Lung (tissue), 12 donors: ENCODE measurements around the gene SCARB1. TPM values are rescaled to one million over a fixed set of nuclear protein-coding genes. Genes with fewer than 3 reads are reported as not detected.

Experiments
- ATAC-seq: fragments of 200-7000 bp; cut with Tn5 transposase; one replicate; pipeline ENCODE4 v1.9.1; 2020; ENCODE audit warnings: moderate number of reproducible peaks; ENCODE audit not compliant: insufficient read depth, low FRiP score
- DNase-seq, 3 donors: peaks; one replicate each; pipeline ENCODE4 v3.0.0-alpha.2; 2013 to 2017
- H3K27ac ChIP-seq, 2 donors: one replicate each; pipeline ENCODE4 v1.5.1; 2013; ENCODE audit warnings: mild to moderate bottlenecking in 2 of 2, moderate library complexity in 2 of 2, control low read depth in 1 of 2, inconsistent platforms in 1 of 2, low read depth in 1 of 2, low read length in 1 of 2
- H3K27me3 ChIP-seq, 3 donors: one replicate each; pipeline ENCODE4 v1.5.1; 2013; ENCODE audit warnings: low read length in 2 of 3; ENCODE audit not compliant: control insufficient read depth in 3 of 3, insufficient read depth in 3 of 3
- H3K36me3 ChIP-seq, 4 donors: one replicate each; pipeline ENCODE4 v1.5.1; 2013; ENCODE audit warnings: low read length in 4 of 4, mild to moderate bottlenecking in 1 of 4, moderate library complexity in 1 of 4; ENCODE audit not compliant: control insufficient read depth in 4 of 4, insufficient read depth in 4 of 4
- H3K4me1 ChIP-seq, 5 donors: one replicate each; pipeline ENCODE4 v1.5.1; 2013; ENCODE audit warnings: low read length in 5 of 5, mild to moderate bottlenecking in 2 of 5, moderate library complexity in 1 of 5; ENCODE audit not compliant: control insufficient read depth in 5 of 5, insufficient read depth in 5 of 5
- H3K4me3 ChIP-seq: one replicate; pipeline ENCODE4 v1.5.1; 2013; ENCODE audit warnings: mild to moderate bottlenecking, control low read depth, moderate library complexity
- H3K9ac ChIP-seq, 2 donors: one replicate each; pipeline ENCODE4 v1.5.1; 2013; ENCODE audit warnings: low read length in 2 of 2, control low read depth in 1 of 2; ENCODE audit not compliant: insufficient read depth in 1 of 2
- H3K9me3 ChIP-seq, 4 donors: one replicate each; pipeline ENCODE4 v1.5.1; 2013; ENCODE audit warnings: low read length in 3 of 4, mild to moderate bottlenecking in 1 of 4, moderate library complexity in 1 of 4; ENCODE audit not compliant: control insufficient read depth in 4 of 4, insufficient read depth in 3 of 4
- WGBS, 2 donors: extraction: QIAGEN DNeasy Blood & Tissue Kit; methylation state at CpG; one replicate each; pipeline ENCODE4 v1.1.7; 2013; 5-methylcytosine and 5-hydroxymethylcytosine counted together
- polyA plus RNA-seq, 2 donors: library from polyadenylated mRNA; stranded (reverse); fragments of 200-250 nt; gene quantifications; one replicate each; pipeline ENCODE4 v1.2.1, GENCODE V29; 2013
- total RNA-seq, 2 donors: library from RNA; depleted of rRNA in 1 of 2; stranded (reverse); fragments of >200 nt in 1 of 2; gene quantifications; one replicate each; pipeline ENCODE4 v1.2.1, GENCODE V29; 2014 to 2021
- TF ChIP-seq, protein P1 (sequence below): IDR thresholded peaks from 2 replicates; pipeline ENCODE4 v1.5.1; 2012; ENCODE audit warnings: mild to moderate bottlenecking; ENCODE audit errors: control extremely low read depth, extremely low read depth
- donor health status: control.
- donor health status: control.
- donor health status: Bipolar disorder and iron deficiency.
- donor health status: healthy.
- donor health status: DM: yes; HTN: yes; CAD: no.

Gene SCARB1
- total and polyA plus RNA-seq, 4 donors, result 11.9 to 31.3 (median 28.8) TPM

DNA sequence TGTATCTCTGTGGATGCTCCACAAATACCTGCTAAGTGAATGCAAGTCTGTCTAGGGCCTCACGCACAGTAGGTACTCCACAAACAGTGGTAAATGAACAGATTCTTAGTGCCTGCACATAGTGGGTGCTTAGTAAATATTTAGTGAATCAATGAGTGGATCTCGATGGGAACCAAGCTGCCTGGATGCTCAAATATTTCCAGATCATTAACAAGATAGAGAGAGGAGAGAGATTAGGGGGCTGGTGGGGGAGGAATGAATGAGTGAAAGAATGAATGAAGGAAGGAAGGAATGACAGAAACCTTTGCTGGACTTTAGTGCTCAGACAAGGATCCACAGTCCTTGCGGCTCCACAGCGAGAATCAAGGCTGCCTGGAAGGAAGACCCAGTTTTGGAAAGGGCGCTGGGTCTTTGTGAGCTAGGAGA is 118.2 kb downstream of the SCARB1 start:
- ATAC-seq, result no peak
- H3K27ac ChIP-seq, result peak overlapping the region; percentile 63 to 74
- H3K27me3 ChIP-seq, result no peaks in the 10 kb centered on the region
- peaks cover 0 to 35% (median 8%) of the 10 kb centered on the region in 5 donors for H3K4me1 ChIP-seq
- TF ChIP-seq, protein P1, sequence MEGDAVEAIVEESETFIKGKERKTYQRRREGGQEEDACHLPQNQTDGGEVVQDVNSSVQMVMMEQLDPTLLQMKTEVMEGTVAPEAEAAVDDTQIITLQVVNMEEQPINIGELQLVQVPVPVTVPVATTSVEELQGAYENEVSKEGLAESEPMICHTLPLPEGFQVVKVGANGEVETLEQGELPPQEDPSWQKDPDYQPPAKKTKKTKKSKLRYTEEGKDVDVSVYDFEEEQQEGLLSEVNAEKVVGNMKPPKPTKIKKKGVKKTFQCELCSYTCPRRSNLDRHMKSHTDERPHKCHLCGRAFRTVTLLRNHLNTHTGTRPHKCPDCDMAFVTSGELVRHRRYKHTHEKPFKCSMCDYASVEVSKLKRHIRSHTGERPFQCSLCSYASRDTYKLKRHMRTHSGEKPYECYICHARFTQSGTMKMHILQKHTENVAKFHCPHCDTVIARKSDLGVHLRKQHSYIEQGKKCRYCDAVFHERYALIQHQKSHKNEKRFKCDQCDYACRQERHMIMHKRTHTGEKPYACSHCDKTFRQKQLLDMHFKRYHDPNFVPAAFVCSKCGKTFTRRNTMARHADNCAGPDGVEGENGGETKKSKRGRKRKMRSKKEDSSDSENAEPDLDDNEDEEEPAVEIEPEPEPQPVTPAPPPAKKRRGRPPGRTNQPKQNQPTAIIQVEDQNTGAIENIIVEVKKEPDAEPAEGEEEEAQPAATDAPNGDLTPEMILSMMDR, result no peak
- DNase-seq, result no peak
- no peaks in the 10 kb centered on the region for H3K9me3 ChIP-seq
- no peak overlapping the region for H3K9ac ChIP-seq
- 37 to 38% methylated on average over 5 of the region's 5 CpGs for WGBS, 2 donors
- no peak overlapping the region for H3K4me3 ChIP-seq
- no peaks in the 10 kb centered on the region for H3K36me3 ChIP-seq

- H3K9me3 ChIP-seq, result no peaks in the 10 kb centered on the region
- H3K4me3 ChIP-seq, result no peak overlapping the region
- WGBS, 2 donors, result 95 to 96% methylated on average over 15 of the region's 15 CpGs
- TF ChIP-seq, protein P1, result no peak
- H3K36me3 ChIP-seq, result peaks cover 0 to 2% (median 0%) of the 10 kb centered on the region in 4 donors
- ATAC-seq, result no peak
- H3K4me1 ChIP-seq, result peaks cover 0 to 37% (median 8%) of the 10 kb centered on the region in 5 donors
- H3K27ac ChIP-seq, result peak overlapping the region; percentile 0 to 63
- no peak for DNase-seq
- no peaks in the 10 kb centered on the region for H3K27me3 ChIP-seq
- no peak overlapping the region for H3K9ac ChIP-seq
These were observed 118.8 kb downstream of the SCARB1 start for GRCh38 chr12:124744659-124745464.

GRCh38 chr12:124744273-124744640 is 119.4 kb downstream of the SCARB1 start:
- H3K36me3 ChIP-seq, result peaks cover 0 to 4% (median 0%) of the 10 kb centered on the region in 4 donors
- H3K27ac ChIP-seq, result peak overlapping the region in 1 of 2 donors; percentile 8
- DNase-seq (no peak), ATAC-seq (no peak)
- no peaks in the 10 kb centered on the region for H3K27me3 ChIP-seq
- peaks cover 0 to 38% (median 8%) of the 10 kb centered on the region in 5 donors for H3K4me1 ChIP-seq
- H3K4me3 ChIP-seq, result no peak overlapping the region
- no peaks in the 10 kb centered on the region for H3K9me3 ChIP-seq
- 94 to 96% methylated on average over 7 of the region's 7 CpGs for WGBS, 2 donors
- H3K9ac ChIP-seq, result no peak overlapping the region
- TF ChIP-seq, protein P1, result no peak
